Activated CD4-positive, alpha-beta T cell treated with anti-CD3 and anti-CD28 coated beads for 24 hours (primary cell): Measurements from ENCODE around the gene IRF2BP1.

Source experiments
- DNase-seq, 2 donors: peaks; one replicate each; pipeline ENCODE4 v3.0.0-alpha.2; 2020; ENCODE audit warnings: low read depth in 2 of 2

The IRF2BP1 gene, protein sequence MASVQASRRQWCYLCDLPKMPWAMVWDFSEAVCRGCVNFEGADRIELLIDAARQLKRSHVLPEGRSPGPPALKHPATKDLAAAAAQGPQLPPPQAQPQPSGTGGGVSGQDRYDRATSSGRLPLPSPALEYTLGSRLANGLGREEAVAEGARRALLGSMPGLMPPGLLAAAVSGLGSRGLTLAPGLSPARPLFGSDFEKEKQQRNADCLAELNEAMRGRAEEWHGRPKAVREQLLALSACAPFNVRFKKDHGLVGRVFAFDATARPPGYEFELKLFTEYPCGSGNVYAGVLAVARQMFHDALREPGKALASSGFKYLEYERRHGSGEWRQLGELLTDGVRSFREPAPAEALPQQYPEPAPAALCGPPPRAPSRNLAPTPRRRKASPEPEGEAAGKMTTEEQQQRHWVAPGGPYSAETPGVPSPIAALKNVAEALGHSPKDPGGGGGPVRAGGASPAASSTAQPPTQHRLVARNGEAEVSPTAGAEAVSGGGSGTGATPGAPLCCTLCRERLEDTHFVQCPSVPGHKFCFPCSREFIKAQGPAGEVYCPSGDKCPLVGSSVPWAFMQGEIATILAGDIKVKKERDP

DNA sequence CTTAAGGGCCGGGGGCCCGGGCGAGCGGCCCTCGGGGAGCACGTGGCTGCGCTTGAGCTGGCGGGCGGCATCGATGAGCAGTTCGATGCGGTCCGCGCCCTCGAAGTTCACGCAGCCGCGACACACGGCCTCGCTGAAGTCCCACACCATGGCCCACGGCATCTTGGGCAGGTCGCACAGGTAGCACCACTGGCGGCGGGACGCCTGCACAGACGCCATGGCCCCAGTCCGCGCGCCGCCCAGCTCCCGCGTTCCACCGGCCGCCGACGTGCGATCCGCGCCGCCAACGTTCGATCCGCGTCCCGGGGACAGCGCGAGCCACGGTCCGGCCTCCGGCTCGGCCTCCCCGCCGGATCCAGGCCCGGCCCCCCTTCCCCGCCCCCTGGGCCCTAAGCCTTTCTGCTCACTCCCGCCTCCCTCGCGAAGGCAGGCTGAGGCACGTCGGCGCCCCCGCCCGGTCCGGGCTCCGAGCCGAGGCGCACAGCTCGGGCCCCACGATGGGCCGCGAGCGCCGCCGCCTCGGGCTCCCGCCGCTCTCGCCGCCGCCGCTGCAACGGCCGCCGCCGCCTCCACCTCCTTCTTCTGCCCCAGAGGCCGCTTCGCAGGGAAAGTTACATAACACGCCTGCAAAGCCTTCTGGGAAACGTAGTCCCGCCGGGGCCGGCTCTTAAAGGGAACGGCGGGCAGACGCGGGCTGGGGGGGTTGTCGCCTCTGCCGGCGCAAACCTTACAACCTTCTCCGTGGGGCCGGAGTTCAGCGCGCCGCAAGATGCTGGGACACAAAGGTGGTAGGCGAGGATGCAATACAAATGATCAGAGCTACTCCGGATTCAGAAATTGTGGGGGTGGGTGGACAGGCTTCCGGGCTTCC, at the start of gene IRF2BP1:
Gene IRF2BP1, minus strand, starts transcription at position 586 of the 871 bp plus-strand sequence. Its CDS starts 367 bp downstream, at position 219.
- DNase-seq = peak; percentile 74 to 75

DNA sequence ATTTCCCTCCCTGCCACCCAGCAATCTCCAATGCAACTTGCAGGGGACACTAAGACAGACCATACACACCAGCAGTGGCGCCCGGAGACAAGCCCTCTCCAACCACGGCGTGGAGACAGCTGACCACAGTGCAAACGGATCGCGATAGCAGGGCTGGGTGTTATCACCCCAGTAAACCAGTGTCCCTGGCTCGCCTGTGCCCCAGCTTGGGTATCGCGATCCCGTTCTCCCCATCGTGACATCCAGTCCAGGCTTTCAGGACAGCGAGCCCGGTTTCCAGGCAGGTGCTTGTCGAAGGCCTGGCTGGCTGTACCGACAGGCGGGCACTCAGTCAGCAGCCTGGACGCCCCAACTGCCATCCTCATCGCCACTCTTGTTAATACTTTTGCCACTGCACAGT, 49.3 kb upstream of the IRF2BP1 start:
- no peak for DNase-seq

DNA sequence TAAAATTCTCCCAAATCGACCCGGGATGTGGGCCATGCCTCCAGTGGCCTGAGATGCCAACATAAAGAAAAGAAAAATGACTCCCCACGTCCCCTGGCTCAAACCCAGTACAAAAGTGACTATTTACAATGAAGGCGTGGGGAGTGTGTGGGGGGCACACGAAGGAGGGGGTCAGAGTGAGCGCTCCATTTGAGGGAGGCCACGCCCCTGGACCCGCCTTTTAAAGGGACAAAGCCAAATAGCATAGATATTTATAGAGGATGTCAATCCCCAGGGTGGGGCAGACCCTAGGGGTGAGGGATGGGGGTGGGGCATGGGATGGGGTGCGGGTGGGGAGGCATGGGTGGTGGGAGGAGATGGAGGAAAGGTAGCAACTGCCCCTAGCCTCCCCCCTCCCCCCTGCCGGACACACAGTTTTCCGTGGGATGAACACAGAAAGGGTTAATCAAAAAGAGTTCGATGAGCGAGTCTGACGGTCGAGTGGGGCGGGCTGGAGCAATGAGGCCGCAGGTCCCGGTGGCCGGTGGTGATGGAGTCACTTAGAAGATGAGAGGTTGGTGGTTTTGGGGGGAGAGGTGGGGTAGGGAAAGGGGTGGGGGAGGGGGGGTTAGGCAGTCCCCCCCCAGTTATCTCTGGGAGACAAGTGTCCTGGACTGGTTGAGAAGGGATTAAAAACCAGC, 48.8 kb upstream of the IRF2BP1 start:
- DNase-seq = no peak

DNA sequence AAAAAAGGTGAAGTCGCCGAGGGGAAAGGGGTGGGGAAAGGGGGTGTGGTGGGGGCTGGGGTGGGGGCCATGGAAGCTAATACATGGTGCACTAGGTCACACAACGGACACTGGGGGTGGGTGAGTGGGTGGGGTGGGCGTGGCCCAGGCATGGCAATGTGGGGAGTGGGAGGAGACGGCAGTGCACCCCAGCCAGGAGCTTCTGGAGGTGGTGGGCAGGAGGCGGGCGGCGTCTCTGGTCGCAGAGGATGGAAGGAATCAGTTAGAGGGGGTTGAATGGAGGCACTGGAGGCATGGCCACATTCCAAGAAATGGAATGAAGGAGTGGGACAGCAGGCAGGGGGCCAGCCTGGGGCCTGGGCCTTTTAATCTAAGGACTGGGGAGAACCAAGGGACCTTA, 47.8 kb upstream of the IRF2BP1 start:
- DNase-seq = no peak

DNA sequence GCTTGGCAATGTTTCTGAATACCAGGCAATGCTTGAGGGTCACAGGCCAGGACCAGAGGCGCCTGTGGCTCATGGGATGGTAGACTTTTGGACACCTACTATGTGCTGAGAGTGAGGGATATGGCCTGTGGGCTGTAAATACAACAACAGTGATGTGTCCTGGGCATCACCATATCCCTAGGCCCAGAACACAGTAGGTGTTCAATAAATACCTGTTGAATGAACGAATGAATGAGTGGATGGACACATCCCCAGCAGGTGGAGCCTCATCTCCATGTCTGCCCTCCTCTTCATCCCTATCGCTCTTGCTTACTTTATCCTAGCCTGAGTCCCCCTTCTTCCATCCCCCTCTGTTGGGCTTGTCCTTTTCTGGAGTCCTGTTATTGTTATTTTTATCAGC, 45.1 kb upstream of the IRF2BP1 start:
- no peak for DNase-seq

DNA sequence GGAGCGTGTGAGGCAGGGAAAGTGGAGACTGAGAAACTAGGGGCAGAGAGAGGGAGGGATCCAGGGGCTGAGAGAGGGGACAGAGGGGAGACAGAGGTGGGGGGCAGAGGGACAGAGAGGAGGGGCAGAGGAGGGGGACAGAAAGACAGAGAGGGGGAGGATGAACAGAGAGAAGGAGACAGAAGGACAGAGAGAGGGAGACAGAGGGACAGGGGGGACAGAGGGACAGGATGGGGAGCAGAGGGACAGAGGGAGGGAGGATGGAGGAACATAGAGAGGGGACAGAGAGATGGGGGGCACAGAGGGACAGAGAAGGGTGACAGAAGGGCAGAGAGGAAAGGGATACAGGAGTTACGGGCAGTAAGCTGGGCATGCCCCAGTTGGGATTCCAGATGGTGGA, 43.3 kb upstream of the IRF2BP1 start:
- no peak for DNase-seq

DNA sequence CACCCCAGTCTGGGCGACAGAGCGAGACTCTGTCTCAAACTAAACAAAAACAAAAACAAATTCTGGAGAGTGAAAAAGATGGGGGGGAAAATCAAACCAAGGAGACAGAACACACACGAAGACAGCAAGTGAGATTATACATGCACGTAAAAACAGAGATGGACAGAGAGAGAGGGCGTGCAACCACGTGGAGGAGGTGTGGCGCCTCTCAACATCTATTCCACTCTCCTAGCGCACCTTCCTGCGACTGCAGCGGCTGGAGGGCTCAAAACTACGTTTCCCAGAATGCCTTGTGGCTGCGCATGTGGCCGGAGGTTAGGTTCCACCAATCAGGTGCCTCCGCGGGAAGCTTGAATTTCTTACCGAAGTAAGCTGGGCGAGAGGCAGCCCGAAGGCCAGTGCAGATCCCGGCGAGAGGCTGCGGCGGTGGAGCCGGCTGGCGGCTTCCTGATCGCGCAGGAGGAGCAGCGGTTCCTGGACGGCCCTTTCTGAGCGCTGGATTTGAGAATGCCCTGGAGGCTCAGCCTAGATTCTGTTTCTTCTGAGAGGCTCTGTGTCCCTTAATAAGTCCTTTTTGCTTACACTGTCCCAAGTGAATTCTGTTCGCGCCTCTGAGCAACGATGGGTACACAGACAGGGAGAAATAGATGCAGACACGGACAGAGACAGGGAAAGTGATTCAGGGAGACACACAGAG, 41.8 kb upstream of the IRF2BP1 start:
- peak; percentile 74 to 78 for DNase-seq

DNA sequence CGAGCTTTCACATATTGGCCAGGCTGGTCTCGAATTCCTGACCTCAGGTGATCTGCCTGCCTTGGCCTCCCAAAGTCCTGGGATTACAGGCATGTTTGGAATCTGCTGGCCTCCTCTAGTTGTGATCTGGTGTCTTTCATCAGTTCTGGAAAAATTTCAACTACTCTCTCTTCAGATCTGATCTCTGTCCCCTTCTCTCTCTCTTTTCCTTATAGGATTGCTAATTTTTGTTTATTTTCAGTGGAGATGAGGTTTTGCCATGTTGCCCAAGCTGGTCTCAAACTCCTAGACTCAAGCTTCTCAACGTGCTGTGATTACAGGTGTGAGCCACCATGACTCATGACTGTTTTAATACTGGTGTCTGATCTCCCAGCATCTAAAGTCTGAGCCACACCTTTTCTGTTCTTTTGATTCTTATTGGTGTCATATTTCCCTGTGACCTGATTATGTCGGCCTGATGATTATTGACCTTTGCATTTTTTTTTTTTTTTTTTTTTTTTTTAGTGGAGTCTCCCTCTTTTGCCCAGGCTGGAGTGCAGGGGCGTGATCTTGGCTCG, 39.0 kb upstream of the IRF2BP1 start:
- DNase-seq = no peak

DNA sequence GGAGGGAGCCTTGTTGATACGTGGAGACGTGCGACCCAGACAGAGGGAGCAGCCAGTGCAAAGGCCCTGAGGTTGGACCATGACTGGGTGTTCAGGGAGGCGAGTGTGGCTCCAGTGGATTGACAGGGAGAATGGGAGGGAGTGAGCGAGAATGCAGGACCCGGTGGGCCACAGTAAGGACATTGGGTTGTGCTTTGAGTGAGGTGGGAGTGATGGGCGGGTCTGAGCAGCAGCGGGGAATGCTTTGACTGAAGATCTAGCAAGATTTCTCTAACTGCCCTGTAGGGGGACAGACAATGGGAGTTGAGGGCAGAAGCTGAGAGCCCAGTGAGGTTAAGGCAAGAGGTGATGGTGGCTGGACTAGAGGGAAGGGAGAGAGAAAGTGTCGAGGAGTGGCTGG, 36.3 kb upstream of the IRF2BP1 start:
- no peak for DNase-seq

DNA sequence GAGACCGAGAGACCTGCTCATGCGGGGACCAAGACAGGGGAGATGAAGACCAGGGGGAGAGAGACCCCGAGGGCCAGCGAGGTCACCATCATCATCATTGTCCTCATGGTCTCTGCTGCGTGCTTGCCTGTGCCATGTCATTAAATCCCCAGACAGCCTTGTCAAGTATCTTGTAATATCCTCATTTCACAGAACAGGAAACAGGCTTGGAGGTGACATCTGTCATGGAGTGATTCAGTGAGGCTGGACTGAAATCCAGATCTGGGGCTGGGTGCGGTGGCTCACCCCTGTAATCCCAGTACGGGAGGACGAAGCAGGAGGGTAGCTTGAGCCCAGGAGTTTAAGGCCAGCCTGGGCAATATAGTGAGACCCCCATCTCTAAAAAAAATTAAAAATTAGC, 34.5 kb upstream of the IRF2BP1 start:
- DNase-seq = no peak

DNA sequence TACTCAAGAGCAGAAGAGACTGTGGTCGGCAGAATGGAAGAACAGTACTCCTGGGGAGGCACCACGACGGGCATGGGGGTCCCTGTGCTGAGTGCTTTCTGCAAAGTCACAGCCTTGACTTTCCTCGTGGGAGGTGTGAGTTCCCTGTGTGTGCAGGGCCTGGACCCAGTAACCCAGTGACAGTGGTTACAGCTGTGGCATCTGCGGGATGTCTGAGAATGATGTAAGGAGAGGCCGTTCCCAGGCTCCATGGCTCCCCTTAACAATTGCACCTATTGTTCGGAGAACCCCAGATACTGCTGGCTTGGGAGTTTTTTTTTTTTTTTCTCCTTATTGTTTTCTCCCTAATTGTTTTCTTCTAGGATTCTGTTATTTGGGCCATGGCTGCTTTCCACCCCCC, 33.7 kb upstream of the IRF2BP1 start:
- DNase-seq = no peak

DNA sequence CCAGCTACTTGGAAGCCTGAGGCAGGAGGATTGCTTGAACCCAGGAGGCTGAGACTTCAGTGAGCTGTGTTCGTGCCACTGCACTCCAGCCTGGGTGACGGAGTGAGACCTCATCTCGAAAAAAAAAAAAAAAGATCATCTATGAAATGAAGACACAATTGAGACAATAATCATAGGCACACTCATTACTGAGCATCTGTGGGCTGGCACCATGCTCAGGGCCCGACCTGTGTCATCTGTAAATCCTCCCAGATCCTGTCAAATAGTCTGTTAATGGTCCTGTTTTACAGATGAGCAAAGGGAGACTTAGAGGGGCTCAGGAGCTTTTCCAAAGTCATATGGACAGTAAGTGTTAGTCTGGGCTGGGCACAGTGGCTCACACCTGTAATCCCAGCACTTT, 32.8 kb upstream of the IRF2BP1 start:
- no peak for DNase-seq

DNA sequence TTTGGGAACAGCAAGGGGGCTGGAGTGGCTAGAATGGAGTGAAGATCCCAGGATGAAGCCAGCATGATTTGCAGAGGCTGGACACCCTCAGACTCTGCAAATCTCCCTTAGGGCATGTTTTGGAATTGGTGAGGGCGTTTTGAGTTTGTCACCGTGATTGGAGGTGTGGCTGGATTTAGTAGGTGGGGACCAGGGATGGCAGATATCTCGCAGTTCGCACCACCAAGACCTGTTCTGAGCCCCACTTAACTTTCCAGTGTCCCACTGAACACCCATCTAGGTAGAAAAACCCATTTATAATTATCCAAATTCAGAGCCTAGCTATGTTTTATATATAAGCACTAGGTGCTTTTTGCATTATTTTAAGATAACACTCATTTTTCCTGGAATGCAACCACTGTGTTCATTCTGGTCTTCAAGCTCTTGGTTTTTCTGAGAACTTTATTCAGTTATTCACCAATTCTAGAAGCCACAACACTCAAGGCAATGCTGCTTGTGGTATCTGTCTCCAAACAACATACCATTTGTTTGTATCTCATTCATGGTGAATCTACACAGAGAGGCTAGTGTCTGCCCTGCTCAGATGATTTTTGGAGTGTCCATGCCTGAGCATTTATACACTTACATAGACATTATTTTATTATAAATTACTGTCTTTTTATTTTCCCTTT, 31.6 kb upstream of the IRF2BP1 start:
- DNase-seq = no peak

DNA sequence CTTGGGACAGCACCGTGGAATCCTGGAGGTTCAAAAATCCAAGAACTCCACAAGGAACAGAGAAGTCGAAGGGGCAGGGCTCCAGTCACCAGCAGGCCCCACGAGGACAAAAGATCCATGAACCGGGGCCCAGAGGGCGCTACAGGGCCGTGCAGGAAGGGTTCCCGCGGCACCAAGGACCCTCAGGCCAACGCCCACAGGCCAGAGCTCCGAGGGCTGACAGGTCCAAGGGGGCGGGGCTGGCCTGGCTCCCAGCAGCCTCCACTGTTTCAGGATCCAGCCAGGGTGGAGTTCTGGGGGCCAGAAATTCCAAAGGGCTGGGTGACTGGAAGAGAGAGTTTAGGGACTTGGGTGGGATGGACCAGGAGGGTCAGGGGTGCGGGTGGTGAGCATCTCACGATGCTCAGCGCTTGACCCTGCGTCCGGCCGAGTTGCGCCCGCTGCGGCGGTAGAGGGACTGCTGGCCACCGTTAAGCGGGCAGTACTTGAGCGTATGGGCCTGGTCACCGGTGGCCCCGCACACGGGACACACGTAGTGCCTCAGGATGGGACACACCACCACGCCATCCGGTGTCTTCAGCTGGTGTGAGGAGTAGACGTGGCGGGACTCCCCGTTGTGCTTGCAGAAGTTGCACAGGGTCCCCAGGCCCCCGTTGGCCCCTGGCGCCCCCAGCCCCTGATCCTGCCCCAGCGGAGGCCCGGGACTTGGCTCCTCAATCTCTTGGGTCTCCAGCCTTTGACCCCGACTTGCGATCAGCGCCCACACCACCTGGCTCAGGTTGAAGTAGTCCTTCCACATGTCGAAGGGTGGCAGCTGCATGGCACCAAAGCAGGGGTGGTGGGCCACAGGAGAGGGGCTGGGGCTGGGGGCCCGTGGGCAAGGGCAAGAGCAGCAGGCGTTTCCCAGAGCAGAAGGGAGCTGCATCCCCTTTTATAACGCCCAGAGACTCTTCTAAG, 28.2 kb upstream of the IRF2BP1 start, which contains the start of gene NANOS2:
Gene NANOS2, minus strand, starts transcription at position 905 of the 957 bp plus-strand sequence. Its CDS starts 85 bp downstream, at position 820.
- no peak for DNase-seq

DNA sequence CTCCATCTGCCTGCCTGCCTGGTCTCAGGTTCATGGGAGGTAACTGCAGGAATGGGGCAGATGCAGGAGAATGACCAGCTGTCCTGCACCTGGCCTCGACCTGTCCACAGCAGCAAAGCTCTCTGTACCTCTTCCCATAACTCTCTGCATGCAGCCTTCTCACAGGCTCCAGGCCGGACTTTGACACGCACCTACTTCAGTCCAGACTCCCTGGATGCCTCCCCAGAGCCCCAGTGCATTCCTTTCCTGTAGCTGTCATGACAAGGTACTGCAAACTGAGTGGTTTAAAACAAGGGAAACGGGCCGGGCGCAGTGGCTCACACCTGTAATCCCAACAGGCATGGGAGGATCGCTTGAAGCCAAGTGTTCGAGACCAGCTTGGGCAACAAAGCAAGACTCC, 25.4 kb upstream of the IRF2BP1 start:
- DNase-seq = no peak

DNA sequence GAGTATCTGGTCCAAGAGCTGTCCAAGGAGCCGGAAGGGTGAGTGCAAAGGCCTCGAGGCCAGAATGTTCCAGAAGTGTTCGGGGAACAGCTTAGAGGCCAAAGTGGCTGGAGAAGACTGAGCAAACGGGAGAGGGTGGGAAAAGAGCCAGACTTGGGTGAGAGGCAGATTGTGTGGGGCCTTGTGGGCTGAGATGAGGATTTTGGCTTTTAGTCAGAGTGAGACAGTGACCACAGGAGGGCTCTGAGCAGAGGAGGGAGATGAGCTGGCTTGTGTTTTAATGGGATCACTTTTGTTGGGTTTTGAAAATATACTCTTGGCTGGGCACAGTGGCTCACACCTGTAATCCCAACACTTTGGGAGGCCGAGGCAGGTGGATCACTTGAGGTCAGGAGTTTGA, 23.0 kb upstream of the IRF2BP1 start:
- no peak for DNase-seq

DNA sequence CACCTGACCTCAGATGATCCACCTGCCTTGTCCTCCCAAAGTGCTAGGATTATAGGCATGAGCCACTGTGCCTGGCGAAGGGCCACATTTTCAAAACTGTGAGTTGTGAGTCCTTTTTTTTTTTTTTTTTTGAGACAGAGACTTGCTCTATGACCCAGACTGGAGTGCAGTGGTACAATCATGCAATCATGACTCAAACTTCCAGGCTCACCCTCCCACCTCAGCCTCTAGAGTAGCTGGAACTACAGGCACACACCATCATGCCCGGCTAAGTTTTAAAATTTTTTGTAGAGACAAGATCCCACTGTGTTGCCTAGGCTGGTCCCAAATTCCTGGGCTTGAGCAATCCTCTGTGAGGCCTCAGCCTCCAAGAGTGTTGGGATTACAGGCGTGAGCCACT, 20.3 kb upstream of the IRF2BP1 start:
- DNase-seq = no peak

DNA sequence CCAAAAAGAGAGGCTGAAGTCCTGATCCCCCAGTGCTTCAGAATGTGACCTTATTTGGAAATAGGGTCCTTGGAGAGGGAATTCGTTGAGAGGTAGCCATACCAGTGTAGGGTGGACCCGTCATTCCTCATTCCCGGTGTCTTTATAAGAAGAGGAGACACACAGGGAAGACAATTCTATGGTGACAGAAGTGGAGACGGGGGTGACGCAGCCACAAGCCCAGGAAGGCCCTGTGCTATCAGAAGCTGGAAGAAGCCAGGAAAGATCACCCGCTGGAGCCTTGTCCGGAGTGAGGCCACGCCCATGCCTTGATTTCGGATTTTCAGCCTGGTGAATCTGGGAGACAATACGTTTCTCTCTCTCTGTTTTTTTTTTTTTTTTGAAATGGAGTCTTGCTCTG, 19.1 kb upstream of the IRF2BP1 start:
- DNase-seq = no peak
